ENCODE data around the gene ANO6. TPM values are rescaled to one million over a fixed set of nuclear protein-coding genes. Genes with fewer than 3 reads are reported as not detected.

The ANO6 gene
- total RNA-seq, 1 experiment from 2014 or later = 46.8 TPM

GRCh38 chr12:45270951-45271350, 55.1 kb downstream of the ANO6 start:
- ChIA-PET CTCF (no interaction called here), POLR2A (no interaction called here)
- TF ChIP-seq MLX (CRISPR knock-in tag; IDR thresholded peaks at IDR 0.05) (no peak), JUN (CRISPR knock-in tag; IDR thresholded peaks at IDR 0.05) (no peak), CBFB (CRISPR knock-in tag; IDR thresholded peaks at IDR 0.05; ENCODE audit: low read depth) (no peak), CDX4 (CRISPR knock-in tag; IDR thresholded peaks at IDR 0.05; ENCODE audit: borderline replicate concordance) (no peak), ZNF232 (CRISPR knock-in tag; IDR thresholded peaks at IDR 0.05) (no peak), JAZF1 (CRISPR knock-in tag; IDR thresholded peaks at IDR 0.05) (no peak), KAT7 (CRISPR knock-in tag; IDR thresholded peaks at IDR 0.05; ENCODE audit: borderline replicate concordance) (no peak), STAT6 (CRISPR knock-in tag; conservative IDR thresholded peaks at IDR 0.05; ENCODE audit: low read depth) (no peak), ELF4 (CRISPR knock-in tag; IDR thresholded peaks at IDR 0.05; ENCODE audit: low read depth) (no peak), ZNF512 (CRISPR knock-in tag; IDR thresholded peaks at IDR 0.05; ENCODE audit: borderline replicate concordance) (no peak), IRF1 (CRISPR knock-in tag; IDR thresholded peaks at IDR 0.05) (no peak), ZNF532 (CRISPR knock-in tag; IDR thresholded peaks at IDR 0.05; ENCODE audit: borderline replicate concordance) (no peak)
- DNase-seq (ENCODE audit: low spot score) (no peak), ATAC-seq (no peak)
- Mint-ChIP-seq H3K36me3 (no peaks in the 10 kb centered on the region), H3K9me3 (no peaks in the 10 kb centered on the region), H3K27me3 (ENCODE audit: low read depth) (no peaks in the 10 kb centered on the region), H3K4me1 (peaks cover 25% of the 10 kb centered on the region), H3K27ac (no peak overlapping the region), H3K4me3 (no peak overlapping the region)

- no peak overlapping the region for H3K27ac Mint-ChIP-seq
- no peaks in the 10 kb centered on the region for H3K36me3 Mint-ChIP-seq
- no peak overlapping the region for H3K4me3 Mint-ChIP-seq
- ATAC-seq (no peak), DNase-seq (ENCODE audit: low spot score) (no peak)
- no peaks in the 10 kb centered on the region for H3K27me3 Mint-ChIP-seq (ENCODE audit: low read depth)
- CTCF ChIA-PET = no interaction called here
- TF ChIP-seq ERG (CRISPR knock-in tag; IDR thresholded peaks at IDR 0.05) = no peak
- POLR2A ChIA-PET = no interaction called here
- no peaks in the 10 kb centered on the region for H3K9me3 Mint-ChIP-seq
- H3K4me1 Mint-ChIP-seq = peaks cover 29% of the 10 kb centered on the region
These were observed 57.9 kb downstream of the ANO6 start for GRCh38 chr12:45273717-45274271.

Measured in WTC11 (cell line).